GM19238 (cell line): ENCODE results near the gene OST4.
"Not testable (repeated sequence)": the region's sequence is repeated elsewhere in the genome, so short reads cannot be mapped to it uniquely, and the experiment has no call there.

Source experiments
- DNase-seq: peaks from one replicate; pipeline ENCODE4 v3.0.0; 2011; ENCODE audit warnings: low spot score; ENCODE audit not compliant: insufficient read length

Gene OST4

GRCh38 chr2:27080140-27080469 lies 8.7 kb upstream of the OST4 start:
- DNase-seq, result no peak

- no peak for DNase-seq
These were observed 8.0 kb upstream of the OST4 start for GRCh38 chr2:27079233-27080139.

- no peak for DNase-seq
These were observed 7.1 kb upstream of the OST4 start, which contains the start of gene EMILIN1 for GRCh38 chr2:27078267-27079194. TSS of gene EMILIN1 (plus strand) at chr2:27078615. CDS start at chr2:27079066, 451 bp downstream.

GRCh38 chr2:27077231-27077630 lies 5.8 kb upstream of the OST4 start:
- no peak for DNase-seq

- DNase-seq, result no peak
These were observed 4.9 kb upstream of the OST4 start for GRCh38 chr2:27076323-27076722.

- not testable (repeated sequence) for DNase-seq
These were observed 4.1 kb upstream of the OST4 start for GRCh38 chr2:27075566-27075871.

GRCh38 chr2:27074738-27075565 lies 3.5 kb upstream of the OST4 start:
- DNase-seq, result peak; percentile 42

- DNase-seq, result no peak
These were observed 2.3 kb upstream of the OST4 start for GRCh38 chr2:27073782-27074181.

- DNase-seq, result no peak
These were observed 1.5 kb upstream of the OST4 start for GRCh38 chr2:27072920-27073319.

GRCh38 chr2:27071990-27072830 lies 756 bp upstream of the OST4 start:
- DNase-seq, result peak; percentile 26

GRCh38 chr2:27070653-27071276 lies 689 bp downstream of the OST4 start:
- DNase-seq, result no peak

GRCh38 chr2:27069961-27070618 lies 1.4 kb downstream of the OST4 start:
- DNase-seq, result no peak

- DNase-seq, result no peak
These were observed 2.0 kb downstream of the OST4 start for GRCh38 chr2:27069436-27069835.

- no peak for DNase-seq
These were observed 4.1 kb downstream of the OST4 start for GRCh38 chr2:27067385-27067784.

- DNase-seq, result no peak
These were observed 6.3 kb downstream of the OST4 start for GRCh38 chr2:27065128-27065527.

GRCh38 chr2:27060323-27060722 lies 11.1 kb downstream of the OST4 start:
- no peak for DNase-seq

- no peak for DNase-seq
These were observed 12.2 kb downstream of the OST4 start for GRCh38 chr2:27059141-27059820.

- no peak for DNase-seq
These were observed 13.2 kb downstream of the OST4 start for GRCh38 chr2:27058210-27058609.

- no peak for DNase-seq
These were observed 14.3 kb downstream of the OST4 start for GRCh38 chr2:27057184-27057583.
